BE2C (cell line): Measurements from ENCODE around the gene NOL4L.

Source experiments
- DNase-seq: peaks from one replicate; pipeline ENCODE4 v3.0.0-alpha.2; 2020
- H3K27me3 ChIP-seq: fragments of 250-450 bp; sonication (Bioruptor Pico); 2 replicates; pipeline ENCODE4 v1.5.1; 2020; ENCODE audit warnings: mild to moderate bottlenecking
- H3K36me3 ChIP-seq: fragments of 250-450 bp; sonication (Bioruptor Pico); 2 replicates; pipeline ENCODE4 v1.5.1; 2020; ENCODE audit warnings: mild to moderate bottlenecking
- H3K4me1 ChIP-seq: fragments of 250-450 bp; sonication (Bioruptor Pico); 2 replicates; pipeline ENCODE4 v1.5.1; 2020
- H3K4me3 ChIP-seq: 2 replicates; pipeline ENCODE4 v1.5.1; 2011; ENCODE audit warnings: low read depth, low read length
- H3K9me3 ChIP-seq: fragments of 250-450 bp; sonication (Bioruptor Pico); 2 replicates; pipeline ENCODE4 v1.5.1; 2020
- TF ChIP-seq, protein P1 (sequence below): IDR thresholded peaks from 2 replicates; pipeline ENCODE4 v1.5.1; 2012; ENCODE audit warnings: mild to moderate bottlenecking, low read depth, low read length

Gene NOL4L

DNA sequence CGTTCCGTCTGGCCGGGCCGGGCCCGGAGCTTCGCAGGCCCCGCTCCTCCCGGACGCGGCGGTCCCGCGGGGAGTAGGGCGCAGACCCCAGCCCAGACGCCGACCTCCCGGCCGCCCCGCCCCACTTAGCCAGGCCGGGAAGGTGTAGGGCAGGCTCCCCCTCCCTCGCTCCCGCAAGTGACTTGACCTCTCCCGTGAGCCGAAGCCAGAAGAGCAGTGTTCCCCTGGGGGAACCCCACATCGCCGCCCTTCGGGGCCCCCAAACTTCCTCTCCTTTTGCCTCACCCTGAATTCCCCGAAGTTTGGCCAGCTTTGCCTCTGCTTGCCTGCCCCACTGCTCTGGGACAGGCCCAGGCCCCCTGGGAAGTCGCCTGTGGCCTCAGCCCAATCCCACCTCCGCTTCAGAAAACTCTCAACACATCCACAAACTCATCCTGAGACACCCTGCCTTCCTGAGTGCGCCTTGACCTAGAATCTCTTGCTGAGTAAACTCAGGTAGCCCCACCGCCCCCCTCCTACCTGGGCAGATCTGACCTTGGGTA lies 524 bp upstream of the NOL4L start:
- no peak for DNase-seq
- Histone ChIP-seq H3K9me3 (no peaks in the 10 kb centered on the region), H3K27me3 (peaks cover 10% of the 10 kb centered on the region), H3K4me1 (peaks cover 19% of the 10 kb centered on the region), H3K36me3 (no peaks in the 10 kb centered on the region), H3K4me3 (no peak overlapping the region)
- TF ChIP-seq, protein P1, sequence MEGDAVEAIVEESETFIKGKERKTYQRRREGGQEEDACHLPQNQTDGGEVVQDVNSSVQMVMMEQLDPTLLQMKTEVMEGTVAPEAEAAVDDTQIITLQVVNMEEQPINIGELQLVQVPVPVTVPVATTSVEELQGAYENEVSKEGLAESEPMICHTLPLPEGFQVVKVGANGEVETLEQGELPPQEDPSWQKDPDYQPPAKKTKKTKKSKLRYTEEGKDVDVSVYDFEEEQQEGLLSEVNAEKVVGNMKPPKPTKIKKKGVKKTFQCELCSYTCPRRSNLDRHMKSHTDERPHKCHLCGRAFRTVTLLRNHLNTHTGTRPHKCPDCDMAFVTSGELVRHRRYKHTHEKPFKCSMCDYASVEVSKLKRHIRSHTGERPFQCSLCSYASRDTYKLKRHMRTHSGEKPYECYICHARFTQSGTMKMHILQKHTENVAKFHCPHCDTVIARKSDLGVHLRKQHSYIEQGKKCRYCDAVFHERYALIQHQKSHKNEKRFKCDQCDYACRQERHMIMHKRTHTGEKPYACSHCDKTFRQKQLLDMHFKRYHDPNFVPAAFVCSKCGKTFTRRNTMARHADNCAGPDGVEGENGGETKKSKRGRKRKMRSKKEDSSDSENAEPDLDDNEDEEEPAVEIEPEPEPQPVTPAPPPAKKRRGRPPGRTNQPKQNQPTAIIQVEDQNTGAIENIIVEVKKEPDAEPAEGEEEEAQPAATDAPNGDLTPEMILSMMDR = no peak

DNA sequence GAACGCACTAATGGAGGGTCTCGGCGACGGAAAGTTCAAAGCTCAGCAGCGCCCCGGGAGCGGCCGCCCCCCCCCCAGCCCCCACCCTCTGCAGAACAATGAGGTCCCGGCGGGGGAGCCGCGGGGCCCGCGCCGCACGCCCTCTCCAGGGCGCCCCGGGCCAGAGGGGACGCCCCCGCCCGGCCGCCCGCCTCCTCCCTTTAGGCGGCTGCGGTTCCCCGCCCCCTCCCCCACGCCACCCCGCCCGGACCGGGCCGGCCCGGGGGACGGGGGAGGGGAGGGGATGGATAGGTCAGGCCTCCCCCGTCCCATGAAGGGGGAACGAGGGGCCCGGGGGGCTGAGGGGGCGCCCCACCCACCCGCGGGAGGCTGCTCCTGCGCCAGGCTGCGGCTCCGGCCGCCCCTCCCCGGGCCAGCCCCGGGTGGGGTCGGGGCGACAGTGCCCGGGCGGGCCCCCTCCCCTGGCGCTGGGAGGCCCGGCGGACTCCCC lies 1.5 kb downstream of the NOL4L start:
- TF ChIP-seq, protein P1 = no peak
- H3K4me1 ChIP-seq = peaks cover 22% of the 10 kb centered on the region
- H3K27me3 ChIP-seq = peaks cover 10% of the 10 kb centered on the region
- no peaks in the 10 kb centered on the region for H3K36me3 ChIP-seq
- H3K4me3 ChIP-seq = peak overlapping the region; percentile 59
- peak; percentile 45 for DNase-seq
- H3K9me3 ChIP-seq = no peaks in the 10 kb centered on the region

DNA sequence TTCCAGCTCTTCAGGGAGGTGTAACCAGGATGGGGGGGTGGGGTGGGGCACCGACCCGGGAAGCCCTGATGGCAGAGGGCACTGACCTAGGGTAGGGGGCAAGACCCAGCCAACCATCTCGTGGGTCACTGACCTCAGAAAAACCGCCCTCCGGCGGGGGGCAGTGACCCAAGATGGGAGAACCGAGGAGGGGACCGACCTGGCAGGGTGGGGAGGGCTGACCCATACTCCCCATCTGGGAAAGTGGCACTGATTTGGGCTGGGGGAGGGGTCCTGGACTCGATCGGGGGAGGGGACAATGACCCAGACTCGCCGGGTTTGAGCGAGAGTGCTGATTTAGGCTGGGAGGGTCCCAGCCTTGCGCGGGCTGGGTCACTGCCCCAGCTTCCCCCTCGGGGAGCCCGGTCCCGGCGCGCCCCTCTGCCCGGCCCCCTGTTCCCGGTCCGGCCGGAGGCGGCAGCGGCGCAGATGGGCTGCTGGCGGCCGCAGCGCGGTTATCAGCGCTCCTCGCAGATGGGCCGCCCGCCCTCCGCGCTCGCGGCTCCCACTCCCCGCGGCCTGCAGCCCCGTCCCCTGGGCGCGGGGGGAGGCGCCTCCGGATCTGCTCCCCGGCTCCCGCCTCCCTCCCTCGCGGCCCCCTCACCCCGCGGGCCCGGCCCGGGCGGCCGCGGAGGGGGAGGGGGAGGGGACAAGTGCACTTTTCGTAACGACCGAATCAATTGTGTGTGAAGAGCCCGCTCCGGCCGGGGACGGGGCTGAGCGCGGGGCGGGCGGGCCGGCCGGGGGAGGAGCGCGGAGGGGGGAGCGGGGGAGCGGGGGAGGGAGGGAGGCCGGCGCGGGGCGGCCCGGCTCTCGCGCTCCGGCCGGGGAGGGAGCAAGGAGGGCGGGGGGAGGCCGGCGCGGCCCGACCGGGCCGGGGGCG lies 2.2 kb downstream of the NOL4L start:
- peak; percentile 69 for DNase-seq
- Histone ChIP-seq H3K27me3 (peaks cover 10% of the 10 kb centered on the region), H3K36me3 (no peaks in the 10 kb centered on the region), H3K9me3 (no peaks in the 10 kb centered on the region), H3K4me1 (peaks cover 22% of the 10 kb centered on the region), H3K4me3 (peak overlapping the region; percentile 59)
- TF ChIP-seq, protein P1 = no peak

DNA sequence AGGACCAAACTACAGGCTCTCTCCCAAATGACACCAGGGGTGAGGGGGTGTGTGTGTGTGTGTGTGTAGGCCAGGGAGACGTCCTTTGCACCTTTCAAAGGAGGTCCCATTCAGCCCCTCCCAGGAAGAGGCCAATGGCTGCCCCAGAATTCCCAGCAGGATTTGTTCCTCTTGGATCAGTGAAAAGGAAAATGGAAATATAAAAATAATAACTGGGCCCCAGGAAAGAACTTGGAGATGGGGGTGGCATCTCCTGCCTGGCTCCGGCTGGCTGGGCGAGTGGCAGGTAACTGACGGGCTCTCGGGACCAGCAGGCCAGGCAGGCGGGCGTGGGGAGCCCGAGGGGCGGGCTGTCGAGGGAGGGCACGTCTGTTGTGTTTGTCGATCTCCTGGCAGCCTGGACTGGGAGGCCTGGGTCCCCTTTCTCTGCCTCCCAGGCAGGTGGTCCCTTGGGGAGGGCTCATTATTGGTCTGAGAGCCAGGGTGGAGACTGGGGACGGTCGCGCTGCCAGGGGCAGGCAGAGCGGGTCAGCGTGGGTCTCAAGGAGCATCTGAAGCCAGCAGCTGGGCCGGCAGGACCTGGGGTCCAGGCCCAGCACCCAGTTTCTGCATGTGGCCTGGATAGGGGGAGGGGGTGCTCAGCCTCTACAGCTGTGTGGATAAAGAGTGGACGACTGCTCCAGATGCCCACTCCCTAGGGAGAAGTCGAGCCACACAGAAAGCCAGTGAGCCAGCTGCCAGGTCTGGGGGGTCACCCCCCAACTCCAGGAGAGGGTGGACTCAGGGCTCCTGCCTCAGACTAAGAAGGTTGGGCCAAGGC lies 3.1 kb downstream of the NOL4L start:
- peak overlapping the region; percentile 51 for H3K4me3 ChIP-seq
- peak; percentile 68 for DNase-seq
- H3K9me3 ChIP-seq = no peaks in the 10 kb centered on the region
- no peaks in the 10 kb centered on the region for H3K36me3 ChIP-seq
- H3K27me3 ChIP-seq = peaks cover 10% of the 10 kb centered on the region
- TF ChIP-seq, protein P1 = no peak
- peaks cover 22% of the 10 kb centered on the region for H3K4me1 ChIP-seq

DNA sequence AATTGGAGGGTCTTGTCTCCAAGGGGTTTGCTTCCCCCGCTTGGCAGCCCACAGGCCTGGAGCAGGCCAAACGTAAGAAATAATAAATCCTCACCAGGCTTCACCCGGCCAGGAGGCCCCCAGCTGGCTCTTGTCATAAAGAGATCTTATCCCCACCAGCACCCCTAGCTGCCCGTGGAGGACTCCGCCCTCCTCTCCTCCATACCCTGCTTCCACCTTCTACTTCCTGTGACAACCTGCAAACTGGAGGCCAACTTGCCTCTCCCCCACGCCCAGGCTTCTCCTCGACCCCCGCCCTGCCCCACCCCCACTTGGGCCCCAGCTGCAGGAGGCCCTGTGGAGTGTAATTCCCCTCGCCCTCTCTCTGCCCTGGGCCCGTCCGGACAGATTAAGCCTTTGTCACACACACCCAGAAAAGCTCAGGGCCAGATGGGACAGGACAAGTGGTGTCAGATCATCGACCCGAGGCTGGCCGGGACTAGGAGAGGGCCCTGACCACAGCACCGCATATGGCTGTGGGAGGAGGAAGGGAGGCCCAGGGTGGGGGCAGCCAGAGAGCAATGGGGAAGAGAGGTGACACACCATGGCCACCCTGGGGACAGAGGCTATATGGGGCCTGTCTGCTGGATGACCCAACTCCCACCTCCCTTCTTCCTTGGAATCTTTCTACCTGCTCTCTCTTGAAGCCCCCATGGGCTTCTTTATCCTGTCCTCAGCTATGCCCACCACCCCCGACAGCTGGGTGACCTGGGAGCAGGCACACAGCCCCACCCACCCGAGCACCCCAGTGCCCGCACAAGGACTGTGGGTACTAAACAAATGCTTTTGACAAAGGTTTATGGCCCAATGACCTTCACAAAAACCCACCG lies 3.9 kb downstream of the NOL4L start:
- H3K9me3 ChIP-seq = no peaks in the 10 kb centered on the region
- no peaks in the 10 kb centered on the region for H3K36me3 ChIP-seq
- TF ChIP-seq, protein P1 = no peak
- H3K4me3 ChIP-seq = no peak overlapping the region
- peaks cover 10% of the 10 kb centered on the region for H3K27me3 ChIP-seq
- peak; percentile 75 for DNase-seq
- peaks cover 22% of the 10 kb centered on the region for H3K4me1 ChIP-seq
